Stimulated activated CD4-positive, alpha-beta T cell treated with anti-CD3 and anti-CD28 coated beads, TNF-alpha, amount 100 ng/mL, for 1 hour (primary cell): ENCODE results near the gene CDH18.

Experiments
- DNase-seq, 3 donors: peaks; one replicate each; pipeline ENCODE4 v3.0.0-alpha.2; 2020; ENCODE audit warnings: low read depth in 3 of 3, low spot score in 1 of 3

Gene CDH18

GRCh38 chr5:19745247-19745646, 242.8 kb downstream of the CDH18 start:
- DNase-seq: no peak

GRCh38 chr5:19739671-19740070, 248.3 kb downstream of the CDH18 start:
- no peak for DNase-seq

GRCh38 chr5:19734776-19735175, 253.2 kb downstream of the CDH18 start:
- DNase-seq: no peak

- DNase-seq: no peak
Observed at GRCh38 chr5:19733612-19734495, 254.1 kb downstream of the CDH18 start.

- DNase-seq: no peak
Observed at GRCh38 chr5:19728571-19728970, 259.4 kb downstream of the CDH18 start.

DNA sequence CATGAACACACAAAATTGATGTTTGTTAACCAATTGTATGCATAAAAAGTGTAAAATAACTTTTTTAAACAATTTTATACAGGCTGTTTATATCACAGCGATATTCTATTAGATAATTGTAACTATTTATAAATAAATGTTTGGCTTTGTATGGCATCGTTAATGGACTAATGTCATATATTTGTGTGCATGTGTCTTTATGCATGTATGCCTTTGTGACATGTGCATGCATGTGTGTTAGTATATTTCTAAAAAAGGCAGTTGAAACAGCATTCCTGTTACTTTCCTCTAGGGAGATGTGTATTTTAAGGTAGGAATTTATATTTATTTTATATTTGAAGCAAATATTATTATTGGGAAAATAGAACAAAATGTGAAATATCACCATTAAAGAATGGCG, 268.9 kb downstream of the CDH18 start:
- no peak for DNase-seq

DNA sequence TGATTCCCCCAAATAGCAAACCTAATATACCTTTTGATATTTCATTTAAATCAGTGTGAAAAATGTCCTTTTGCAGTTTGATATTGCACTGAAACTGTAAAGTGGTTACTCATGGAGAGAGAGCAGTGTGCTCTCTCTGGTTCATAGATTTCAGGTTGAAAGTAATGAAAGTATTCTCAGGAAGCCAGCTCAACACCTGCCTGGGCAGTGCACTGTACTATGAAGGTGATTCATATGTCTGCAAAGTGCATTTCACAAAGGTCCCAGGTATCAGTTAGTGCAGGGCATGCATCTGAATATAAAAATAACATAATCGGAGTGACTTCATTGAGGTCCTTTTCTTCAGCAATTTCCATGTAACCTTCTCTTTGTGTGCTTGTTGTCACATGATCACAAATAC, 274.3 kb downstream of the CDH18 start:
- DNase-seq: no peak

DNA sequence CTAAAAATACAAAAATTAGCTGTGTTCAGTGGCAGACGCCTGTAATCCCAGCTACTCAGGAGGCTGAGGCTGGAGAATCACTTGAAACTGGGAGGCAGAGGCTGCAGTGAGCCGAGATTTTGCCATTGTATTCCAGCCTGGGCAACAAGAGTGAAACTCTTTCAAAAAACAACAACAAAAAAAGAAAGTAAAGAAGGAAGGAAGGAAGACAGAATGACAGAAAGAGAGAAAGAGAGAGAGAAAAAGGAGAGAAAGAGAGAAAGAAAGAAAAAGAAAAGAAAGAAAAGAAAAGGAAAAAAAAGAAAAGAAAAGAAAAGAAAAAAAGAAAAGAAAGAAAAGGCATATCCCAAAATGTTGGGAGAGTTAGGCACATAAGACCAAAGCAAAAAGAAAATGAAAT, 278.6 kb downstream of the CDH18 start:
- DNase-seq: no peak

DNA sequence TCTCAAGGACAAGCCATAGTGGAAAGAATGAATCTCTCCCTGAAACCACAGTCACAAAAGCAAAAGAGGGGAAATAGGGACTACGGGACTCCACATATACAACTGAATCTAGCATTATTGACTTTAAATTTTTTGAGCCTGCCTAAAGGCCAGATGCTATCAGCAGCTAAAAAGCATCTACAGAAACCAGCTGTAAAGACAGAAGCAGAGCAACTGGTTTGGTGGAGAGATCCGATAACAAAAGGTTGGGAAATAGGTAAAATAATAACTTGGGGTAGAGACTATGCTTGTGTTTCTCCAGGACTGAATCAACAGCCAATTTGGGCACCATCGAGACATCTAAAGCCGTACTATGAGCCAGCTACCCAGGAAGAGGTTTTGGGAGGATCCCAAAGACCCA, 281.2 kb downstream of the CDH18 start:
- DNase-seq: no peak

GRCh38 chr5:19701731-19702130, 286.3 kb downstream of the CDH18 start:
- no peak for DNase-seq

DNA sequence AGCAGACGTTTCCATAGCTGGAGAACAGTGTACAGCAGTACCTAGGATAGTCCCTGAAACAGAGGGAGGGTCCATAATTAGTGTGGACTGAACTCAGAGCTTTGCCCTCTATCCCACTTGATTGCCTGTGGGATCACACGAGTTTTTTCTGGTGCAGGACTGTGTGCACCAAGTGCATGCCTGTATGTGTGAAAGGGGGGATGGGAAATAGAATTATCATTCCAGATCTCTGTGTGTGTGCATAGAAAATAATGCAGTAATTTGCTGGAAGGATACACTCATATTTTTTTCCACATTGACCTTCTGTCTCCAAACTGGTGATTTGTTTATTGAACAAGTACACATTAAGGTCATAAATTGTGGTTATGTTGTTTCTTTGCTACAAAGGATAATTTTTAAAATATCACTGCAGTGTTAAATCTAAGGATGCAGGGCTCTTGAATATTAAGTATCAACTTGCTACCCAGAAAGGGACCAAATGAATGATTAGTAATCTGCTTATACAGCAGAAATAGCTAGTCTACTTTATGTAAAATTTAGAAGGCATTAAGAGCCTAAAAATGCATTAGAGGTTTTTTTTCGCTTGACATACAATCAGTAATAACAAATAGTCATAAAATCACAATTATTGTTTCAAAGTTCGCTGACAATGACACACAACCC, 292.9 kb downstream of the CDH18 start:
- no peak for DNase-seq

- no peak for DNase-seq
Observed at GRCh38 chr5:19690978-19691377, 297.0 kb downstream of the CDH18 start.

DNA sequence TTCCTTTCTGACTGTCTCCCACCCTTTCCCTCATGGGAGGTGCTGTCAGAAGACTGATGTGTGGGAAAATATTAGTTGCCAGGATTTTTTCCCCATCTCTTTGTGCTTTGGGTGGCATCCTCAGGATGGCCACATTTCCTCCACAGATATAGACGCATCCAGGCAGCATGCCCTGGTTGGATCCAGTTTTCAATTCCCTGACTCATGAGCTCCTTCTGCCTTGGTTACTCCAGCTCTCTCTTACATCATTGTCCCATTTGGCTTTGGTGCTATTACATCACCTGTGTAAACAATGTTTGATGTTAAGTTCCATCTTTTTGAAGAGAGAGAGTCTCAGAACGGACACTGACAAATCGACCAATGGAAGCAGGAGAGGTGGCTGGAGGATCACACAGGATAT, 302.5 kb downstream of the CDH18 start:
- no peak for DNase-seq

- DNase-seq: no peak
Observed at GRCh38 chr5:19676895-19677294, 311.1 kb downstream of the CDH18 start.

GRCh38 chr5:19660679-19661078, 327.3 kb downstream of the CDH18 start:
- DNase-seq: no peak

DNA sequence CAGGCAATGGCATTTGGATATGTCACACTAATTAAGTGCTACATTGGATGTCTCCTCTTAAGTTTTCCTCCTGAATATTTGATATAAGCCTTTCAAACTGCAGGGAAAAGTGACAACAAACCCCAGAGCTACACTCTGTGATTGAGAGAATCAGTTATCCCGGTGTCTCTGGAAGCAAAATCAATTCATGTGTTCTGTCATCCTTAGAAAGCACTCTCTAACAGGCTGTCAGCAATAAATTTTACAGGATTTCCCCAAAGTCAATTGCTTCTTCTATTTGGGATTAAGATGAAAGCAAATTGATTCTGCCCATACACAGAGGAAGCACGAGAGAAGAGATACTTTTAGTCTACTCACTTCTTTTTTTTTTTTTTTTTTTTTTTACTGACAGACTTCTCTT, 332.4 kb downstream of the CDH18 start:
- no peak for DNase-seq

DNA sequence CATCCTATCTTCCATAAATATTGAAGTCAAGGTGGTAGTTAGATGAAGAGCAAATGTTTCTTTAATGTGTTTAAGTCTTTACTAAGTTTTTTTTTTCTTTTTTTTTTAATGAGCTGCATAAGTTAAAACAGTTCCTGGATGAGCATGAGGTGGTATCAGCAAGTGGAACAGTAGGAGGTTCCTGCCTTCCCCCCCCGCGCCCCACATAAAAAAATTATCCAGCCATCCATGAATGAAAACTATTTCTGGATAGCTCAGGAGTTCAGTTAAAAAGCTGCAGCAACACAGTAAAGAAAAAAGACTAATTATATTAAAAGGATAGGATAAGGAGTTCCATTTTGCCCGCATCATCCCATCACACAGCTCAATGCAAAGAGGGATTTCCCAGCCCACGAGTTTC, 349.5 kb downstream of the CDH18 start:
- DNase-seq: no peak

- no peak for DNase-seq
Observed at GRCh38 chr5:19630876-19631275, 357.1 kb downstream of the CDH18 start.

- no peak for DNase-seq
Observed at GRCh38 chr5:19626211-19626610, 361.8 kb downstream of the CDH18 start.

GRCh38 chr5:19625562-19625961, 362.4 kb downstream of the CDH18 start:
- no peak for DNase-seq

GRCh38 chr5:19619571-19619970, 368.4 kb downstream of the CDH18 start:
- no peak for DNase-seq

DNA sequence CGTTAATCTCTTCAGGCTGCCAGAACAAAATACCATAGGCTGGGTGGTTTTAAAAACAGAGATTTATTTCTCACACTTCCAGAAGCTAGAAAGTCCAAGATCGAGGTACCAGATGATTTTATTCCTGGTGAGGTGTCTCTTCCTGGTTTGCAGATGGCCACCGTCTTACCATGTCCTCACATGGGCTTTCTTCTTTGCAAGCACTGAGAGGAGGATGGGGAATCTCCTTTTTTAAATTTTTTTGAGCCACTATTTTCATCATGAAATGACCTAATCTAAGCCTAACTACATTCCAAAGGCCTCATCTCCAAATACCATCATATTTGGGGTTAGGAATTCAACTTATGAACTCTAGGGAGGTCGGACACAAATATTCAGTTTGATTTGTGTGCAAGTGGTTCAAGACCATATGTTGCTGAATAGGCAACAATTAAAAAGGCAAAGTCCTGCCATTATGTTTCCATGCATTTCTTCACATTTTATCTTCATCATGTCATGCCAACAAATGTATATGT, 371.2 kb downstream of the CDH18 start:
- no peak for DNase-seq
